Choroid plexus epithelial cell (primary cell): Measurements from ENCODE around the gene PACS1.
A peak's percentile ranks its signal among the peaks of the same experiment; 100 is the strongest.

Experiments
- DNase-seq: peaks from one replicate; pipeline ENCODE4 v3.0.0-alpha.2; 2010; ENCODE audit warnings: low read depth
- H3K4me3 ChIP-seq: 2 replicates; pipeline ENCODE4 v1.5.1; 2011; ENCODE audit warnings: low read depth, mild to moderate bottlenecking, control low read depth, low read length, moderate library complexity
- TF ChIP-seq, protein P1 (sequence below): conservative IDR thresholded peaks from 2 replicates; pipeline ENCODE4 v1.5.1; 2011; ENCODE audit warnings: low read depth, mild to moderate bottlenecking, control low read depth, inconsistent platforms, low read length, moderate library complexity

Gene PACS1

DNA sequence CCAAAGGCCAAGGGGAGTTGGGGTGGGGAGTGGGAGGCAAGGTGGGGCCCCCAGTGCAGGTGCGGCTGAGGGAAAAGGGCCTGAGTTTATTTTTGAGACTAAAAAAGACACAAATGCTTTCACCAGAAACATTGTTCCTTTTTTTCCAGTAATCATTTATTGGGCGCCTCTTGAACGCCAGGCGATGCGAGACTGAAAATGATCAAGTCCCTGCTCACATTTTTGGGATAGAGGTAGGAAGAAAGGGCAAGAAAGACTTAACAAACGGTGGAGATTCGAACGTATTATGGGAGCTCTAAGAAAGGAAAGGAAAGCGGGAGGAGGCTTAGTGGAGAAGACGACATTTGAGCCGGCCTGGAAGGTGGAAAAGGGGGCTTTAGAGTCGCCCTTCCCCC is 18.7 kb upstream of the PACS1 start:
- H3K4me3 ChIP-seq, result peak overlapping the region; percentile 96
- no peak for DNase-seq
- TF ChIP-seq, protein P1, sequence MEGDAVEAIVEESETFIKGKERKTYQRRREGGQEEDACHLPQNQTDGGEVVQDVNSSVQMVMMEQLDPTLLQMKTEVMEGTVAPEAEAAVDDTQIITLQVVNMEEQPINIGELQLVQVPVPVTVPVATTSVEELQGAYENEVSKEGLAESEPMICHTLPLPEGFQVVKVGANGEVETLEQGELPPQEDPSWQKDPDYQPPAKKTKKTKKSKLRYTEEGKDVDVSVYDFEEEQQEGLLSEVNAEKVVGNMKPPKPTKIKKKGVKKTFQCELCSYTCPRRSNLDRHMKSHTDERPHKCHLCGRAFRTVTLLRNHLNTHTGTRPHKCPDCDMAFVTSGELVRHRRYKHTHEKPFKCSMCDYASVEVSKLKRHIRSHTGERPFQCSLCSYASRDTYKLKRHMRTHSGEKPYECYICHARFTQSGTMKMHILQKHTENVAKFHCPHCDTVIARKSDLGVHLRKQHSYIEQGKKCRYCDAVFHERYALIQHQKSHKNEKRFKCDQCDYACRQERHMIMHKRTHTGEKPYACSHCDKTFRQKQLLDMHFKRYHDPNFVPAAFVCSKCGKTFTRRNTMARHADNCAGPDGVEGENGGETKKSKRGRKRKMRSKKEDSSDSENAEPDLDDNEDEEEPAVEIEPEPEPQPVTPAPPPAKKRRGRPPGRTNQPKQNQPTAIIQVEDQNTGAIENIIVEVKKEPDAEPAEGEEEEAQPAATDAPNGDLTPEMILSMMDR, result no peak

DNA sequence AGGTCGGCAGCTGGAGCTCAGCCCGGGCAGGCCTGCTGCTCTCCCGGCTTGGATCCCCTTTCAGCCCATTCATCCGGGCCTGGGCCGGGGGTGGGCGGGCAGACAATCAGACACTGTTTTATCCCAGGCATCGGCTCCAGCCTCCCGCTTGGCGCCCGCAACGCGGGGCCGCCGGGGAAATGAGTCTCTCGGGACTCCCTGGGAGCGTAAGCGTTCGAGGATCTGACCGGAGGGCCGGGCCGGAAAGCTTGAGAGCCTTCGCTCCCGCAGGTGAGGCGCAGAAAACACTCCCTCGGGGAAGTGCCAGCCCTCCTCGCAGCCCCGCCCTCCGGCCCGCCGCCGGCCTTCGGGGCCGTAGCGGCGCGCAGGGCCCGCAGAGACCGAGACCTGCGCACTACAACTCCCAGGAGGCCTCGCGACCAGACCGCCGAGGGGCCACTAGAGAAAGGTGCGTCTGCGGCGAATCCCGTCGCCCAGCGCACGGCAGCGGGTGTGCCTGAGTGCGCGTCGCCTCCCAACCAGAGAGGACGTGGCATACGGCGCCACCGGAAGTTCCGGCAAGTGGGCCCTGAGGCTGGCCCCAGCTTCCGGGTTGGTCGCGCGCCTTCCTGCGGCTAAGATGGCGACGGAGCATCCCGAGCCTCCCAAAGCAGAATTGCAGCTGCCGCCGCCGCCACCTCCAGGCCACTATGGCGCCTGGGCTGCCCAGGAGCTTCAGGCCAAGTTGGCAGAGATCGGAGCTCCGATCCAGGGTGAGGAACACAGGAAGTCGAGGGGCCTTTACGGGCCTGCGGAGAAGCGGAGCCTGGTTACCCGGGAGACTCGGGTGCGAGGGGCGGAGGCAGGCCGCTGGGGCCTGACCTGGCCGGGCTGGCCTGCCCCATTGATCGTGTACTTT is 18.1 kb upstream of the PACS1 start, which contains the start of gene SF3B2:
SF3B2 (plus strand) TSS at position 599 of the 898 bp plus-strand sequence; CDS start at position 620, 21 bp downstream.
- peak; percentile 99 for DNase-seq
- TF ChIP-seq, protein P1, result no peak
- H3K4me3 ChIP-seq, result peak within 1 kb of the TSS; percentile 96

DNA sequence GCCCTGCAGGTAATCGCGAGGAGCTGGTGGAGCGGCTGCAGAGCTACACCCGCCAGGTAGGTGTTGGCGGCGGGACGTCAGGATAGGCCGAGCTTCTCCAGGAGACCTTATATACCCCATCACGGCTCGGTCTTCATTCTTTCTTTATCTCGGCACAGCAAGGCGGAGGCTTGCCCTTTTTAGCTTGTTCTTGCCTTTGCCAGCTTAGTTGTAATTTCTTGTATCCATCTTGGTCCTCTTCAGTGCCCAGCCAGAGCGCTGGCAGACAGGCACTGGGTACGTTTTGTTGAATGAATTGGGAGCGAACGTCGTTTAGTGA is 17.4 kb upstream of the PACS1 start:
- DNase-seq, result peak; percentile 13
- H3K4me3 ChIP-seq, result peak overlapping the region; percentile 96
- TF ChIP-seq, protein P1, result no peak

DNA sequence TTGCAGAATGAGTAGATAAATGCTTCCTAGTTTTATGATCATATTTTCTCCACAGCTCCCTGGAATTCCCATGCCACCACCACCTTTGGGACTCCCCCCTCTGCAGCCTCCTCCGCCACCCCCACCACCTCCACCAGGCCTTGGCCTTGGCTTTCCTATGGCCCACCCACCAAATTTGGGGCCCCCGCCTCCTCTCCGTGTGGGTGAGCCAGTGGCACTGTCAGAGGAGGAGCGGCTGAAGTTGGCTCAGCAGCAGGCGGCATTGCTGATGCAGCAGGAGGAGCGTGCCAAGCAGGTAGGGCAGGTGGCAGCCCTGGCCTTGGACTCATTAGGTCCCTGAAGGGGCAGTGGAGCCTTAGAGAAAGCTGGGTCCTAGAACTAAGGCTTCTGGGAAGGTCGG is 15.1 kb upstream of the PACS1 start:
- DNase-seq, result no peak
- no peak overlapping the region for H3K4me3 ChIP-seq
- TF ChIP-seq, protein P1, result no peak

DNA sequence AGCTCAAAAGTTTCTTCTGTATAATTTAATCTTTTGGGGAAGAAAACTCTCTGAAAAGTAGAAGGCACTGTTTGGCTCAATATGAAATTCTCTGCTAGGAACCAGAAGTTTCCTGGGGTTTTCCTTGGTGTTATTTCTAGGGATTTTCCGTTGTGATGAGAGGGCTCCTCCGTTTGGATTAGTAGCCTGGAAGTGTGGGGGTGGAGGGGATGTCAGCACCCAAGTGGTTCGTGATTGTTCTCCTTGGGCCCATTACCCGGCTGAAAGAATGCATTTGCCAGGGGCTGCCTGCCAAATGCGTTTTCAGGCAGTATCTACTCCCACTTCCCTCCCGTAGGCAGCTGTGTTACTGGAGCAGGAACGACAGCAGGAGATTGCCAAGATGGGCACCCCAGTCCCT is 13.6 kb upstream of the PACS1 start:
- no peak for DNase-seq
- no peak overlapping the region for H3K4me3 ChIP-seq
- TF ChIP-seq, protein P1, result no peak

DNA sequence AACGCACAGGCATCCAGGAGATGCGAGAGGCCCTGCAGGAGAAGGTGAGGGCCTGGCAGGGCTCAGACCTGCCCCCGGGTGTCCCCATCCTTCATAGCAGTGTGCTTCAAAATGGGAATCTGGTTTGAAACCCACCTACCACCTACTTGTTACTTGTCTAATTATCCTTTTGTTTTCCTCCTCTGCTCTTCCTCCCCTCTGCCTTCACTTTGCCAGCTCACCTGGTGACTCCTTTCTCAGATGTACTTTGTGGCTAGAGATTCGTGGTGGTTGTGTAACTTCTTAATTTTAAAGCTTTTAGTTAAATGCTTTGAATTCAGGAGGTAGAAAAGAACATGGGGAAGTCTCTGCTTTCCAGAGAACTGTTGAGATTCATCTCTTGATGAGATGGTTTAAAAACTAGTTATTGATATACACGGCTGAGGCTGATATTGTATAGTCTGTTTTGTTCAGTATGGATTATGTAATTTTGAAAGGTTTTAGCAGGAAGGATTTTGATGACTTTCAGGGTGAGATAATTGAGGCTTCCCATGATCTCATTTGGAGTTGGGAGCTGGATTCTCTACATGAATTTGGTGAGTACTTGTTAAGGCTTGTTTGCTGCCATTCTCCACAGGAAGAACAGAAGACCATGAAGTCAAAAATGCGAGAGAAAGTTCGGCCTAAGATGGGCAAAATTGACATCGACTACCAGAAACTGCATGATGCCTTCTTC is 9.9 kb upstream of the PACS1 start:
- no peak overlapping the region for H3K4me3 ChIP-seq
- DNase-seq, result no peak
- TF ChIP-seq, protein P1, result no peak

DNA sequence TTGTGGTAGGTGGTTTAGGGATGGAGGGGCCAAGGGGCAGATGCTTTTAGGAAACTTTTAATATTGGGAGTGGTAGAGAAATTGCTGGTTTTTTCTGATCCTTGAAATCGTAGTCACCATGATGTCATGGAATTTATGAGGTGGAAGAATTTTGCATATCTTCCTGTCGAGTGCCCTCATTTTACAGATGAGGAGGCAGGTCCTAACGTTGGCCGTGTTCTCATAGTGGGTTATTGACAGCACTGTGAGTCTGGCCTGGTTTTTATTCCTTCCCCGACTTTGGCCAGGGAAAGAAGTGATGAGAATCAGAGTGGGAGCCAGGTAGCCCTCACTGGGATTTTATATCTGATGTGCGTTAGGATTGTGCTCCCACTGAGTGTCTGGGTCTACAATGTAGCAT is 8.8 kb upstream of the PACS1 start:
- DNase-seq, result no peak
- H3K4me3 ChIP-seq, result no peak overlapping the region
- TF ChIP-seq, protein P1, result no peak
